Measurements from ENCODE around the gene AATK.

Gene AATK

DNA sequence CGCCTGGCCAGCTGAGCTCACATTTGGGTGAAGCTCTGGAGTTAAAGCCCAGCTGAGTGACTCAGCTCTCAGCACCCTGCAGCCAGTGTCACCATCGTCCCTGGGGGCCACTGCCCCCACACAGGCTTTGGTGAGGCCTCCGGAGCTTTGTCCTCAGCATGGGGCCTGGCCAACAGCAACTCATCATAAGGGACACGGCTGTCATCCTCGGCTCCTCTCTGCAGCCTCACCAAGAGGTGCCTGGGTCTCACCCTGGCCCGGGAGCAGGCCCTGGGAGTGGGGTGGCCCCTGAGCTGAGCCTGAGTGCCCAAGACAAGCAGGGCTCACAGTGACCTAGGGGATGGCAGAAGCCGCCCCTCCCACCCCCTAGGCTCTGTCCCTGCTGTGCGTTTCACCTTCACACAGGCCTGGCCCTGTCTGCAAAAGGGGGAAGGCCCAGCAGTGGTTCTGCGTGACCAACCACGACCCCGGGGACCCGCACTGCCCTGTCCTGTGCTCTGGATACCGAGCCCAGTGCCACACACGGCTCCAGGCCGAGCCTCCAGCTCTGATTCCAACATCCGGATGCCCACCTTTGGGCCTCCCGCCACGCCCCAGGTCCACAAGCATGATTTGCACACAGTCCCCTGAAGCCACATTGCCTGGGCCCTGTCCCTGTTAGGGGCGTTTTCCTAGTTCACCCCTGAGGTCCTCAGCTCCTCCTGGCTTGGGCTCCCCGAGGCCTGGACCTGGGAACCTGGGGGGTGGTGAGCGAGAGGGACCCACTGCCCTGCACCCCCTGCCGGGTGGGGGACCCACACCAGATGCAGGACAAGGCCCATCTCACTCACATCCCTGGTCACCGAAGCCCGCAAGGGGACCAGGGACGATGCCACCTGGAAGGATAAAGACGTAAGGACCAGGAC is 21.8 kb upstream of the AATK start:
- Mint-ChIP-seq H3K9me3 (no peaks in the 10 kb centered on the region), H3K4me1 (peaks cover 10% of the 10 kb centered on the region), H3K27ac (no peak overlapping the region), H3K27me3 (ENCODE audit: low read depth) (no peaks in the 10 kb centered on the region), H3K4me3 (no peak overlapping the region), H3K36me3 (ENCODE audit: low read depth) (no peaks in the 10 kb centered on the region)
- TF ChIP-seq, protein P1, sequence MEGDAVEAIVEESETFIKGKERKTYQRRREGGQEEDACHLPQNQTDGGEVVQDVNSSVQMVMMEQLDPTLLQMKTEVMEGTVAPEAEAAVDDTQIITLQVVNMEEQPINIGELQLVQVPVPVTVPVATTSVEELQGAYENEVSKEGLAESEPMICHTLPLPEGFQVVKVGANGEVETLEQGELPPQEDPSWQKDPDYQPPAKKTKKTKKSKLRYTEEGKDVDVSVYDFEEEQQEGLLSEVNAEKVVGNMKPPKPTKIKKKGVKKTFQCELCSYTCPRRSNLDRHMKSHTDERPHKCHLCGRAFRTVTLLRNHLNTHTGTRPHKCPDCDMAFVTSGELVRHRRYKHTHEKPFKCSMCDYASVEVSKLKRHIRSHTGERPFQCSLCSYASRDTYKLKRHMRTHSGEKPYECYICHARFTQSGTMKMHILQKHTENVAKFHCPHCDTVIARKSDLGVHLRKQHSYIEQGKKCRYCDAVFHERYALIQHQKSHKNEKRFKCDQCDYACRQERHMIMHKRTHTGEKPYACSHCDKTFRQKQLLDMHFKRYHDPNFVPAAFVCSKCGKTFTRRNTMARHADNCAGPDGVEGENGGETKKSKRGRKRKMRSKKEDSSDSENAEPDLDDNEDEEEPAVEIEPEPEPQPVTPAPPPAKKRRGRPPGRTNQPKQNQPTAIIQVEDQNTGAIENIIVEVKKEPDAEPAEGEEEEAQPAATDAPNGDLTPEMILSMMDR (IDR thresholded peaks at IDR 0.05; ENCODE audit: unreplicated experiment in 3 of 3) = no peak

DNA sequence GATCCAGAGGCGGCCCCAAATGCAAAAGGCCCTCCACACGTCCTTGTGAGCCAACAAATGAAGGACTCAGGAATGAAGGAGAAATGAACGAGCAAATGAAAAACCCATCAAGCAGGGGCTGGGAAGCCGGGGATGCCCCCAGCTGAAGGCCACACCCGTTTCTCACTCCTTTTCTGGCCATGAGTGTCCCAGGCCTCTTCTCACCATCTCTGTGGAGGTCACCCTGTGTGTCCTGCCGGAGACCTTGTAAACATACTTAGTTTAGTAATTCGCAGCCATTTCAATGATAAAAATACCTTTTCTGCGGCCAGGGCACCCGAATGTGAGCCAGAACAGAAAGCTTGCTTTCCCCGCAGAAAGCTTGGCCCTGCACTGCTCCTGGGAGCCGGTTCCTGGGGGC is 21.1 kb upstream of the AATK start:
- no peak overlapping the region for H3K4me3 Mint-ChIP-seq
- H3K27ac Mint-ChIP-seq = no peak overlapping the region
- H3K27me3 Mint-ChIP-seq (ENCODE audit: low read depth) = no peaks in the 10 kb centered on the region
- H3K36me3 Mint-ChIP-seq (ENCODE audit: low read depth) = no peaks in the 10 kb centered on the region
- H3K9me3 Mint-ChIP-seq = no peaks in the 10 kb centered on the region
- peaks cover 10% of the 10 kb centered on the region for H3K4me1 Mint-ChIP-seq
- TF ChIP-seq, protein P1 (IDR thresholded peaks at IDR 0.05; ENCODE audit: unreplicated experiment in 3 of 3) = no peak

DNA sequence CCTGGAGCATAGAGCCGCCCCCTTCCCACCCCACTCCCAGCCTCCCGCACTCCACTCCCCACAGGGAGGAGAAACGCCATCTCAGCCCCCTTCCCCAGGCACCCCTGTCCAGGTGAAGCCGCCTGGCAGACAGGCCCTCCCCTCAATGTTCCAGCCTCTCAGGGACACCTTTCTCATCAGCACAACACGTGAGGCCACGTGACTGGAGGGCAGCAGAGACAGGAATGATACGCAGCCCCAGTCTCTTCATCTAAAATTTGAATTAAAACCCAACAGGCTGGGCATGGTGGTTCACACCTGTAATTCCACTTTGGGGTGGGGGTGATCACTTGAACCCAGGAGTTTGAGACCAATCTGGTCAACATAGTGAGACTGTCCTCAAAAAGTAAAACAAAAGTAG is 20.2 kb upstream of the AATK start:
- H3K27ac Mint-ChIP-seq = no peak overlapping the region
- TF ChIP-seq, protein P1 (IDR thresholded peaks at IDR 0.05; ENCODE audit: unreplicated experiment in 3 of 3) = no peak
- no peak overlapping the region for H3K4me3 Mint-ChIP-seq
- H3K4me1 Mint-ChIP-seq = peaks cover 10% of the 10 kb centered on the region
- H3K27me3 Mint-ChIP-seq (ENCODE audit: low read depth) = no peaks in the 10 kb centered on the region
- no peaks in the 10 kb centered on the region for H3K36me3 Mint-ChIP-seq (ENCODE audit: low read depth)
- H3K9me3 Mint-ChIP-seq = no peaks in the 10 kb centered on the region

DNA sequence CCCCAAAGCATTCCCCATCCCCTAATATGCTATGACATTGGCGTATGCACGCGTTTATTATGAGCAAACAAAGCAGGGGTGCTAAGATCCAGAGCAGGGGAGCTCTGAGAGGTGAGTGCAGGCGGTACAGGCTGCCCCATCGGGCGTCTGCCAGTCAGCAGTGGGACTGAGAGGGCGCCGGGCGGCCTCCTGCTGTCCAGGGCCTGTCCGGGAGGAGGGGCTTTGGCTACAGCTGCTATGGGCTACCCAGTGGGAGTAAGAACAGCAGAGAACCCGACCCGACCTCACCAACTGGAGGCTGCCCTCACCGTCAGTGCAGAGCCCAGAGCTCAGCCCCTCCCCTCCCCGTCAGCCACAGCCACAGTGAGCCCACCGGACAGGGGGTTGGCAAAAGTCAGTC is 18.5 kb upstream of the AATK start:
- H3K27me3 Mint-ChIP-seq (ENCODE audit: low read depth) = no peaks in the 10 kb centered on the region
- H3K9me3 Mint-ChIP-seq = no peaks in the 10 kb centered on the region
- TF ChIP-seq, protein P1 (IDR thresholded peaks at IDR 0.05; ENCODE audit: unreplicated experiment in 3 of 3) = no peak
- no peak overlapping the region for H3K4me3 Mint-ChIP-seq
- peaks cover 15% of the 10 kb centered on the region for H3K4me1 Mint-ChIP-seq
- H3K36me3 Mint-ChIP-seq (ENCODE audit: low read depth) = no peaks in the 10 kb centered on the region
- H3K27ac Mint-ChIP-seq = no peak overlapping the region

DNA sequence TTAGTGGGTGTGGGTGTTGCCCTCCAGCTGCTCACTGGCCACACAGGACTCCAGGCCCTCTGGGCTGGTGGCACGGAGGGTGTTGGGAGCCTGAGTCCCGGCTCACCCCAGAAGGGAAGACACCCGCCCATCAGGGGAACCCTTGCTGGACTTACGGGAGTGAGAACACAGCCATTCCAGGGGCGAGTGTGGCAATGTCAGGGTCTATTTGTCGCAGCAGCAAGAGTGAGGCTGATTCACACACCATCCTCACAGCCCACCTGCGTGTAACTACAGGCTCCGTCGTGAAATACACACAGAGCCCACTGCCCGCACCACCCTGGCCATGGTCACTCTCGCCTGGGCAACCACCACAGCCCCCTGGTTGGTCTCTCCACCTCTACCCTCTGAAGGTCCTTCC is 17.8 kb upstream of the AATK start:
- Mint-ChIP-seq H3K4me1 (peaks cover 15% of the 10 kb centered on the region), H3K36me3 (ENCODE audit: low read depth) (no peaks in the 10 kb centered on the region), H3K9me3 (no peaks in the 10 kb centered on the region), H3K27ac (no peak overlapping the region), H3K27me3 (ENCODE audit: low read depth) (no peaks in the 10 kb centered on the region), H3K4me3 (no peak overlapping the region)
- TF ChIP-seq, protein P1 (IDR thresholded peaks at IDR 0.05; ENCODE audit: unreplicated experiment in 3 of 3) = no peak

DNA sequence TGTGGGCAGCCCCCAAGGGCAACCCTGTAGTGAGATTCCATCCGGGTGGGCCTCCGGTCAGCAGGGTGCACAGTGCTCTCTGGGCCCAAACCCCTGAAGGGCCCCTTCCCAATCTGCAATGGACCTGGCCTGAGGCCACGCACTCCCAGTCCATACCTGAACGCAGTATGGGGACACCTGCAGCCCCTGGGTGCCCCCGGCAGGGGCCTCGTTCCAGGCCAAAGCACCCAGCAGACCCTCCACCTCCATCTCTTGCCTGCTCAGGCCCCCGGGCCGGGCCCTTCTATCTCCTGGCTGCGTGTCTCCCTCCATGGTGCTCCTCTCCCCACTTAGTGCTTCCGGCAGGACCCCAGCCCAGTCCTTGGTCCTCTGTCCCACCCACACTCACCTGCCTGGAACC is 17.3 kb upstream of the AATK start:
- H3K4me3 Mint-ChIP-seq = no peak overlapping the region
- H3K4me1 Mint-ChIP-seq = peaks cover 15% of the 10 kb centered on the region
- no peaks in the 10 kb centered on the region for H3K27me3 Mint-ChIP-seq (ENCODE audit: low read depth)
- H3K27ac Mint-ChIP-seq = no peak overlapping the region
- no peaks in the 10 kb centered on the region for H3K9me3 Mint-ChIP-seq
- no peaks in the 10 kb centered on the region for H3K36me3 Mint-ChIP-seq (ENCODE audit: low read depth)
- TF ChIP-seq, protein P1 (IDR thresholded peaks at IDR 0.05; ENCODE audit: unreplicated experiment in 3 of 3) = no peak
